GM18517 (cell line): ENCODE results near the gene MICALL2.

Experiments
- ATAC-seq: cut with Tn5 transposase; IDR thresholded peaks from one replicate; pipeline ENCODE4 v1.9.1; 2021; ENCODE audit warnings: mild to moderate bottlenecking, moderate library complexity; ENCODE audit not compliant: unreplicated experiment

The MICALL2 gene

GRCh38 chr7:1493571-1493970 is 34.3 kb upstream of the MICALL2 start:
- ATAC-seq: no peak

- ATAC-seq: no peak
These were observed 33.9 kb upstream of the MICALL2 start for GRCh38 chr7:1493129-1493528.

GRCh38 chr7:1492640-1493039 is 33.4 kb upstream of the MICALL2 start:
- no peak for ATAC-seq

- no peak for ATAC-seq
These were observed 33.0 kb upstream of the MICALL2 start for GRCh38 chr7:1492221-1492620.

GRCh38 chr7:1490837-1491236 is 31.6 kb upstream of the MICALL2 start:
- ATAC-seq: no peak

GRCh38 chr7:1489336-1489735 is 30.1 kb upstream of the MICALL2 start:
- no peak for ATAC-seq

GRCh38 chr7:1488016-1488415 is 28.7 kb upstream of the MICALL2 start:
- ATAC-seq: no peak

- ATAC-seq: no peak
These were observed 28.2 kb upstream of the MICALL2 start for GRCh38 chr7:1487466-1487865.

- no peak for ATAC-seq
These were observed 27.3 kb upstream of the MICALL2 start for GRCh38 chr7:1486571-1486970.

- no peak for ATAC-seq
These were observed 25.9 kb upstream of the MICALL2 start for GRCh38 chr7:1485156-1485555.

- ATAC-seq: no peak
These were observed 25.3 kb upstream of the MICALL2 start for GRCh38 chr7:1484569-1484968.

GRCh38 chr7:1483536-1484505 is 24.6 kb upstream of the MICALL2 start:
- ATAC-seq: no peak

- ATAC-seq: no peak
These were observed 23.8 kb upstream of the MICALL2 start for GRCh38 chr7:1483079-1483478.

- no peak for ATAC-seq
These were observed 22.0 kb upstream of the MICALL2 start for GRCh38 chr7:1481300-1481699.

- ATAC-seq: no peak
These were observed 21.4 kb upstream of the MICALL2 start for GRCh38 chr7:1480670-1481069.

- ATAC-seq: no peak
These were observed 20.0 kb upstream of the MICALL2 start for GRCh38 chr7:1479287-1479686.

- ATAC-seq: no peak
These were observed 19.2 kb upstream of the MICALL2 start for GRCh38 chr7:1478480-1478879.

- ATAC-seq: no peak
These were observed 17.6 kb upstream of the MICALL2 start for GRCh38 chr7:1476859-1477258.

- ATAC-seq: no peak
These were observed 16.7 kb upstream of the MICALL2 start for GRCh38 chr7:1475991-1476390.

- ATAC-seq: no peak
These were observed 16.1 kb upstream of the MICALL2 start for GRCh38 chr7:1475393-1475792.

GRCh38 chr7:1474736-1475135 is 15.5 kb upstream of the MICALL2 start:
- ATAC-seq: no peak

GRCh38 chr7:1473864-1474512 is 14.7 kb upstream of the MICALL2 start:
- ATAC-seq: no peak
